DOHH2 (cell line): ENCODE data around the gene FUT8.

Experiments
- H3F3A ChIP-seq: fragments of 200-600 bp; sonication (generic), shearing (Covaris generic); 2 replicates; pipeline ENCODE4 v1.6.0; 2016; ENCODE audit warnings: antibody characterized with exemption, mild to moderate bottlenecking; ENCODE audit not compliant: control insufficient read depth, insufficient read depth
- H3K27ac ChIP-seq: fragments of 200-600 bp; sonication (generic); 2 replicates; pipeline ENCODE4 v1.5.1; 2014; ENCODE audit warnings: low read depth, mild to moderate bottlenecking, low read length, moderate library complexity
- H3K27me3 ChIP-seq: fragments of 200-600 bp; sonication (generic); 2 replicates; pipeline ENCODE4 v1.6.1; 2014; ENCODE audit warnings: mild to moderate bottlenecking, low read length, mixed read lengths; ENCODE audit not compliant: control insufficient read depth
- H3K36me3 ChIP-seq: fragments of 200-600 bp; sonication (generic); 2 replicates; pipeline ENCODE4 v1.6.1; 2014; ENCODE audit warnings: mild to moderate bottlenecking, low read length, moderate library complexity, mixed read lengths; ENCODE audit not compliant: control insufficient read depth
- H3K4me1 ChIP-seq: fragments of 200-600 bp; sonication (generic); 2 replicates; pipeline ENCODE4 v1.6.1; 2014; ENCODE audit warnings: mild to moderate bottlenecking, low read length, mixed read lengths; ENCODE audit not compliant: control insufficient read depth
- H3K4me2 ChIP-seq: fragments of 200-600 bp; sonication (generic); 2 replicates; pipeline ENCODE4 v1.6.0; 2014; ENCODE audit warnings: mild to moderate bottlenecking, low read length, moderate library complexity
- H3K4me3 ChIP-seq: fragments of 200-600 bp; sonication (generic); 2 replicates; pipeline ENCODE4 v1.5.1; 2014; ENCODE audit warnings: mild to moderate bottlenecking, low read length, mixed read lengths
- H3K79me2 ChIP-seq: fragments of 200-600 bp; sonication (generic); 2 replicates; pipeline ENCODE4 v1.6.1; 2014; ENCODE audit warnings: mild to moderate bottlenecking, low read length, mixed read lengths; ENCODE audit not compliant: control insufficient read depth
- H3K9me2 ChIP-seq: fragments of 200-600 bp; sonication (generic); replicated peaks from 2 replicates; pipeline ENCODE4 v1.6.1; 2014; ENCODE audit warnings: mild to moderate bottlenecking, low read length, mixed read lengths; ENCODE audit not compliant: control insufficient read depth
- H3K9me3 ChIP-seq: fragments of 200-600 bp; sonication (generic); 2 replicates; pipeline ENCODE4 v1.6.1; 2014; ENCODE audit warnings: antibody characterized with exemption, low read length, mixed read lengths; ENCODE audit not compliant: control insufficient read depth, insufficient read depth
- H4K20me1 ChIP-seq: fragments of 200-600 bp; sonication (generic); 2 replicates; pipeline ENCODE4 v1.6.0; 2014; ENCODE audit warnings: low read depth, mild to moderate bottlenecking, antibody characterized with exemption, low read length, moderate library complexity; ENCODE audit not compliant: control insufficient read depth, insufficient read depth
- EZH2phosphoT487 ChIP-seq: fragments of 200-600 bp; sonication (generic); IDR thresholded peaks from 2 replicates; pipeline ENCODE4 v1.6.1; 2017; ENCODE audit warnings: borderline replicate concordance, mild to moderate bottlenecking, antibody characterized with exemption, low read length, moderate library complexity, mixed read lengths
- TF ChIP-seq, protein P1 (sequence below): fragments of 200-600 bp; sonication (generic); IDR thresholded peaks from one replicate; pipeline ENCODE4 v1.5.1; 2014; ENCODE audit warnings: antibody characterized with exemption, mild to moderate bottlenecking, low read depth, low read length; ENCODE audit not compliant: poor library complexity, severe bottlenecking

FUT8 gene

DNA sequence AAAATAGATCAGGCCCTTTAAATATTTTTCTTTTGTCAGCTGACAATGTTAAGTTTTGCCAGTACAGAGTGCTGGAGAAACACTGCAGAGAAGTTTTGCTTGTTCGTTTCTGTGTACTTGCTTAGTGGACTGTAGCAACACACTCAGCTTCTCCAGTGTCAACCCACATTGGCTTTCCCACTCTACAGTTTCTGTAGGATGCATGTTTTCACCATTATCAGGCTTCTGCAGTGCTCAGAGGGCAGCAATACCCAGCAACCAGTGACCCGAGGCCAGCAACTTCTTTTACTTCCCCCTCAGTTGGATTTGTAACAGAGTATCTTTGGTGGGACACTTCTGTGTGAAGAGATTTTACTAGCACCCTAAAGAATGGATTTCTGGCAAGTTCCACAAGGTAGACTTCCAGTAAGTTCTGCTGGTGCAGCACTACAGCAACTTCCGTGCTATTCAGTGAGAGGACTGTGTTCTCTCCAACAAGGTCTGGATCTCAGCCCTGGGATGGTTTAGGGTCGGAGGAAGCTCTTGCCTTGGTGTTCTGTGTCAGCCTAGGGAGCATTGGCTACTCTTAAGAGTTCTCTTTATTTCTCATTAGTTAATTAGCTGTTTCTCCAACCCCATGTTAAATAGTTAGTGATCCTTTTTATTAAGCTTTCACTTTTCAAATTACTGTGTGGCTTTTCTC is 70.4 kb downstream of the FUT8 start:
- Histone ChIP-seq H3K9me2 (no peaks in the 10 kb centered on the region), H3K79me2 (peaks cover 99% of the 10 kb centered on the region), H3K4me3 (no peak overlapping the region), H3F3A (no peaks in the 10 kb centered on the region), H3K9me3 (no peaks in the 10 kb centered on the region), H3K4me1 (peaks cover 33% of the 10 kb centered on the region), H3K4me2 (no peak overlapping the region), H4K20me1 (no peaks in the 10 kb centered on the region), H3K27ac (no peak overlapping the region), H3K27me3 (no peaks in the 10 kb centered on the region), H3K36me3 (peaks cover 10% of the 10 kb centered on the region; the same call in 1 of the 2 replicates)
- TF ChIP-seq, protein P1, sequence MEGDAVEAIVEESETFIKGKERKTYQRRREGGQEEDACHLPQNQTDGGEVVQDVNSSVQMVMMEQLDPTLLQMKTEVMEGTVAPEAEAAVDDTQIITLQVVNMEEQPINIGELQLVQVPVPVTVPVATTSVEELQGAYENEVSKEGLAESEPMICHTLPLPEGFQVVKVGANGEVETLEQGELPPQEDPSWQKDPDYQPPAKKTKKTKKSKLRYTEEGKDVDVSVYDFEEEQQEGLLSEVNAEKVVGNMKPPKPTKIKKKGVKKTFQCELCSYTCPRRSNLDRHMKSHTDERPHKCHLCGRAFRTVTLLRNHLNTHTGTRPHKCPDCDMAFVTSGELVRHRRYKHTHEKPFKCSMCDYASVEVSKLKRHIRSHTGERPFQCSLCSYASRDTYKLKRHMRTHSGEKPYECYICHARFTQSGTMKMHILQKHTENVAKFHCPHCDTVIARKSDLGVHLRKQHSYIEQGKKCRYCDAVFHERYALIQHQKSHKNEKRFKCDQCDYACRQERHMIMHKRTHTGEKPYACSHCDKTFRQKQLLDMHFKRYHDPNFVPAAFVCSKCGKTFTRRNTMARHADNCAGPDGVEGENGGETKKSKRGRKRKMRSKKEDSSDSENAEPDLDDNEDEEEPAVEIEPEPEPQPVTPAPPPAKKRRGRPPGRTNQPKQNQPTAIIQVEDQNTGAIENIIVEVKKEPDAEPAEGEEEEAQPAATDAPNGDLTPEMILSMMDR = no peak
- no peak for TF ChIP-seq EZH2phosphoT487

DNA sequence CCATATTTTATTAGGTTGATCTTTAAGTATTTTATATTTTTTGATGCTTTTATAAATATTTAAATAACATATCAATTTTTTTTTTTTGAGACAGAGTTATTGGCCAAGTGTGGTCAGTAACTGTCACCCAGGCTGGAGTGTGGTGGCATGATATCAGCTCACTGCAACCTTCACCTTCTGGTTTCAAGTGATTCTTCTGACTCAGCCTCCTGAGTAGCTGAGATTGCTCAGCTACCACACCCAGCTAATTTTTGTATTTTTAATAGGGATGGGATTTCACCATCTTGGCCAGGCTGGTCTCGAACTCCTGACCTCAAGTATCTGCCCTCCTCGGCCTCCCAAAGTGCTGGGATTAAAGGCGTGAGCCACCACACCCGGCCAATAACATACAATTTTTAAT is 71.1 kb downstream of the FUT8 start:
- no peaks in the 10 kb centered on the region for H3K27me3 ChIP-seq
- no peak overlapping the region for H3K4me3 ChIP-seq
- H3K4me1 ChIP-seq = peaks cover 37% of the 10 kb centered on the region
- no peaks in the 10 kb centered on the region for H3K9me2 ChIP-seq
- H3K9me3 ChIP-seq = no peaks in the 10 kb centered on the region
- H3K4me2 ChIP-seq = no peak overlapping the region
- peaks cover 99% of the 10 kb centered on the region for H3K79me2 ChIP-seq
- no peaks in the 10 kb centered on the region for H3F3A ChIP-seq
- peaks cover 11% of the 10 kb centered on the region for H3K36me3 ChIP-seq
- no peaks in the 10 kb centered on the region for H4K20me1 ChIP-seq
- no peak overlapping the region for H3K27ac ChIP-seq
- TF ChIP-seq, protein P1 = no peak
- TF ChIP-seq EZH2phosphoT487 = no peak

DNA sequence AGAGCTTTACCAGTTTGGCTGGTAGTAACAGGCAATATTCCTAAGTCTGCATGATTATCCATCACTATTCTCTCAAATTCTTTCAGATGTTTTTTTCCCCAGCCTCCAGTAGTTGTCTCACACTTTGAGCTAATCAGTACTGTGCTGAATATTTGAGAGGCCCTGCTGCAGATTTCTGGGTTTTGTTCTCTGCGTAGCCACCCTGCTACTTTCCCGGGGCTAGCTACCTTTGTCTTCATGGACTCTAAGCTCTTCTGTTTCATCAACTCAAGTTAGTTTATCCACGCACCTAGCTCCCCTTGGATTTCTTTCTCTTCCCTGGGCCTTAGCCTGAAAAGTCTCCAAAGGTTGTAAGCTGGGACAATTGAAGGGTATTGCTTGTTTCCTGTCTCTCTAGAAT is 73.0 kb downstream of the FUT8 start:
- H4K20me1 ChIP-seq = no peaks in the 10 kb centered on the region
- no peaks in the 10 kb centered on the region for H3K9me2 ChIP-seq
- peaks cover 28% of the 10 kb centered on the region for H3K4me1 ChIP-seq
- no peaks in the 10 kb centered on the region for H3K27me3 ChIP-seq
- peaks cover 18% of the 10 kb centered on the region for H3K36me3 ChIP-seq
- H3K4me2 ChIP-seq = no peak overlapping the region
- no peak overlapping the region for H3K4me3 ChIP-seq
- no peak overlapping the region for H3K27ac ChIP-seq
- TF ChIP-seq EZH2phosphoT487 = no peak
- TF ChIP-seq, protein P1 = no peak
- H3F3A ChIP-seq = no peaks in the 10 kb centered on the region
- no peaks in the 10 kb centered on the region for H3K9me3 ChIP-seq
- H3K79me2 ChIP-seq = peaks cover 97% of the 10 kb centered on the region
